GM12878 (cell line): ENCODE data around the gene ZBTB6. TPM values are rescaled to one million over a fixed set of nuclear protein-coding genes. Genes with fewer than 3 reads are reported as not detected.

Source experiments
- ATAC-seq: fragments of 200-7000 bp; cut with Tn5 transposase; 3 replicates; pipeline ENCODE4 v1.9.1; 2020; ENCODE audit warnings: mild to moderate bottlenecking, moderate library complexity
- Bru-seq: library from RNA; stranded (reverse); fragments of 400-500 nt; gene quantifications from one replicate; lab custom pipeline; 2021; lab: Mats Ljungman, UMichigan
- BruChase-seq, 2 experiments: library from RNA; stranded (reverse); fragments of 400-500 nt; gene quantifications; one replicate each; lab custom pipeline; 2021; lab: Mats Ljungman, UMichigan
- BruUV-seq: library from RNA; stranded (reverse); fragments of 400-500 nt; replicated peaks from 2 replicates; lab custom pipeline; 2021; lab: Mats Ljungman, UMichigan
- CTCF ChIA-PET: fragments of 300-600 bp; sonication (Branson Sonifier 250); formaldehyde crosslinking; extraction: SDS; loops from one replicate; lab custom pipeline; 2021; ENCODE audit warnings: inconsistent platforms; lab: Yijun Ruan, JAX
- POLR2A ChIA-PET: fragments of 350-600 bp; formaldehyde crosslinking; extraction: SDS; loops from one replicate; lab custom pipeline; 2021; ENCODE audit warnings: inconsistent platforms; lab: Charles Lee
- RAD21 ChIA-PET: fragments of 300-600 bp; sonication (Branson Sonifier 250); formaldehyde crosslinking; loops from one replicate; lab custom pipeline; 2023; ENCODE audit warnings: antibody characterized with exemption; ENCODE audit not compliant: unreplicated experiment; lab: Charles Lee
- SMC1A ChIA-PET: fragments of 300-600 bp; sonication (Branson Sonifier 250); formaldehyde crosslinking; loops from one replicate; lab custom pipeline; 2023; ENCODE audit not compliant: unreplicated experiment, uncharacterized antibody; lab: Charles Lee
- DNase-seq: peaks from one replicate; pipeline ENCODE4 v3.0.0-alpha.2; 2011; ENCODE audit warnings: low read depth, low spot score
- FAIRE-seq: peaks from 3 replicates; lab custom pipeline; 2011; peaks lifted over from hg19 to GRCh38; lab: Jason Lieb, UNC
- H2AFZ ChIP-seq: 2 replicates; pipeline ENCODE4 v1.6.0; 2011; ENCODE audit warnings: low read depth, low read length, control low read depth; ENCODE audit not compliant: control insufficient read depth
- H3K27ac ChIP-seq: 2 replicates; pipeline ENCODE4 v1.5.1; 2011; ENCODE audit warnings: control low read depth; ENCODE audit not compliant: control insufficient read depth, insufficient read depth
- H3K27me3 ChIP-seq, 2 experiments: replicated peaks in 1 of 2; 2 replicates each; pipeline versions ENCODE4 v1.6.0 to v1.6.1; 2011; ENCODE audit warnings: low read length in 1 of 2; ENCODE audit not compliant: control insufficient read depth in 2 of 2, insufficient read depth in 2 of 2
- H3K36me3 ChIP-seq, 2 experiments: 2 replicates each; pipeline ENCODE4 v1.5.1; 2011; ENCODE audit warnings: low read length in 1 of 2; ENCODE audit not compliant: control insufficient read depth in 2 of 2, insufficient read depth in 2 of 2
- H3K4me1 ChIP-seq: 2 replicates; pipeline ENCODE4 v1.6.1; 2011; ENCODE audit warnings: mild to moderate bottlenecking, low read length, moderate library complexity, mixed read lengths; ENCODE audit not compliant: control insufficient read depth, insufficient read depth
- H3K4me2 ChIP-seq: 2 replicates; pipeline ENCODE4 v1.6.0; 2011; ENCODE audit warnings: control low read depth; ENCODE audit not compliant: control insufficient read depth, insufficient read depth
- H3K4me3 ChIP-seq: fragments of 200-600 bp; sonication (generic); 2 replicates; pipeline ENCODE4 v1.5.1; 2016
- H3K79me2 ChIP-seq: 2 replicates; pipeline ENCODE4 v1.6.0; 2011; ENCODE audit warnings: low read length; ENCODE audit not compliant: control insufficient read depth, insufficient read depth
- H3K9ac ChIP-seq: 2 replicates; pipeline ENCODE4 v1.8.0; 2011; ENCODE audit warnings: low read length, control low read depth, mixed read lengths; ENCODE audit not compliant: control insufficient read depth, insufficient read depth
- H3K9me3 ChIP-seq: replicated peaks from 3 replicates; pipeline ENCODE4 v1.5.1; 2011; ENCODE audit warnings: mild to moderate bottlenecking, low read length; ENCODE audit not compliant: control insufficient read depth, insufficient read depth
- H4K20me1 ChIP-seq: 2 replicates; pipeline ENCODE4 v1.6.0; 2011; ENCODE audit not compliant: control insufficient read depth, insufficient read depth
- CEBPB ChIP-seq, 2 experiments: fragments of 150-350 bp in 1 of 2; IDR thresholded peaks; 2 replicates each; pipeline ENCODE4 v1.6.1; 2012 to 2014; ENCODE audit warnings: low read depth in 2 of 2, low read length in 2 of 2, borderline replicate concordance in 1 of 2, inconsistent platforms in 1 of 2
- EP300 ChIP-seq, 2 experiments: fragments of 150-350 bp in 1 of 2; IDR thresholded peaks; 2 replicates each; pipeline ENCODE4 v1.6.1; 2011 to 2012; ENCODE audit warnings: low read depth in 2 of 2, low read length in 2 of 2, borderline replicate concordance in 1 of 2, improper control_type of control experiment in 1 of 2, inconsistent platforms in 1 of 2; ENCODE audit not compliant: control insufficient read depth in 1 of 2
- FOXM1 ChIP-seq: IDR thresholded peaks from 2 replicates; pipeline ENCODE4 v1.6.1; 2012; ENCODE audit warnings: low read depth, mild to moderate bottlenecking, inconsistent platforms, low read length, moderate library complexity
- RUNX3 ChIP-seq: IDR thresholded peaks from 2 replicates; pipeline ENCODE4 v1.6.1; 2012; ENCODE audit warnings: low read length, inconsistent platforms
- SIX5 ChIP-seq: IDR thresholded peaks from 2 replicates; pipeline ENCODE4 v1.6.1; 2011; ENCODE audit warnings: mild to moderate bottlenecking, low read depth, low read length, moderate library complexity; ENCODE audit not compliant: severe bottlenecking
- SREBF1 ChIP-seq: IDR thresholded peaks from 2 replicates; pipeline ENCODE4 v1.6.1; 2012; ENCODE audit warnings: mild to moderate bottlenecking, low read length
- USF2 ChIP-seq: IDR thresholded peaks from 2 replicates; pipeline ENCODE4 v1.6.1; 2011; ENCODE audit warnings: low read depth, low read length, improper control_type of control experiment, borderline replicate concordance
- WGBS: methylation state at CpG from one replicate; pipeline ENCODE4 v1.1.6; 2016; ENCODE audit warnings: low lambda C conversion rate; ENCODE audit not compliant: insufficient replicate concordance, insufficient coverage; ENCODE audit errors: missing lambda C conversion rate; 5-methylcytosine and 5-hydroxymethylcytosine counted together
- in situ Hi-C: fragments of 300-500 bp; cut with MboI; formaldehyde crosslinking; loops from 9 replicates; pipeline ENCODE4 v1.14.3; 2018; ENCODE audit warnings: mixed read lengths
- intact Hi-C: fragments of 100-400 bp; cut with micrococcal nuclease; formaldehyde crosslinking; loops from one replicate; pipeline ENCODE4 v1.14.2; 2022; ENCODE audit not compliant: unreplicated experiment
- long read RNA-seq, 2 experiments: library from polyadenylated mRNA; unstranded; transcript quantifications; one replicate each; pipeline ENCODE4 v2.0.0, GENCODE V29; 2019 to 2020
- polyA minus RNA-seq, 3 experiments: library from RNA; depleted of rRNA, polyadenylated mRNA; stranded (reverse); fragments of >200 nt; gene quantifications; 2 replicates each; pipeline ENCODE4 v1.2.3, GENCODE V29; 2011
- polyA plus RNA-seq, 11 experiments: library from polyadenylated mRNA; depleted of rRNA in 4 of 11; unstranded in 6 of 11; stranded (reverse) in 5 of 11; fragments of >200 nt; fragmentation: Nextera tagmentation in 4 of 11; fragmentation: Illumina TruSeq in 1 of 11; extraction: Ambion mirVana in 4 of 11; extraction: Trizol in 1 of 11; gene quantifications; 1 replicate in 1 of 11; 2 replicates in 10 of 11; pipeline versions ENCODE4 v1.2.1 to v1.2.3, GENCODE V29; 2011 to 2016; ENCODE audit warnings: inconsistent platforms in 2 of 11, missing spikeins in 2 of 11, low read depth in 1 of 11
- total RNA-seq, 4 experiments: library from RNA; depleted of rRNA in 3 of 4; stranded (reverse); fragments of >200 nt in 3 of 4; fragmentation: Illumina TruSeq in 1 of 4; extraction: Trizol in 1 of 4; gene quantifications; 2 replicates each; pipeline versions ENCODE4 v1.2.1 to v1.2.3, GENCODE V29; 2013 to 2021
- TF ChIP-seq, protein P1 (sequence below): fragments of 450-650 bp; IDR thresholded peaks from 2 replicates; pipeline ENCODE4 v1.6.1; 2017; ENCODE audit warnings: mild to moderate bottlenecking, low read depth, inconsistent platforms; ENCODE audit not compliant: poor library complexity, severe bottlenecking

ZBTB6 gene, protein sequence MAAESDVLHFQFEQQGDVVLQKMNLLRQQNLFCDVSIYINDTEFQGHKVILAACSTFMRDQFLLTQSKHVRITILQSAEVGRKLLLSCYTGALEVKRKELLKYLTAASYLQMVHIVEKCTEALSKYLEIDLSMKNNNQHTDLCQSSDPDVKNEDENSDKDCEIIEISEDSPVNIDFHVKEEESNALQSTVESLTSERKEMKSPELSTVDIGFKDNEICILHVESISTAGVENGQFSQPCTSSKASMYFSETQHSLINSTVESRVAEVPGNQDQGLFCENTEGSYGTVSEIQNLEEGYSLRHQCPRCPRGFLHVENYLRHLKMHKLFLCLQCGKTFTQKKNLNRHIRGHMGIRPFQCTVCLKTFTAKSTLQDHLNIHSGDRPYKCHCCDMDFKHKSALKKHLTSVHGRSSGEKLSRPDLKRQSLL
- 16.5 and 17.2 TPM in 2 replicates for total RNA-seq (2013; cell fraction: nucleolus; rRNA removed)
- total RNA-seq (2014; rRNA removed) (9.5 and 11.2 TPM in 2 replicates), total RNA-seq (2014; rRNA removed; fragmentation: Illumina TruSeq; extraction: Trizol) (9.9 and 10.4 TPM in 2 replicates), total RNA-seq (2021) (7.3 and 7.9 TPM in 2 replicates), polyA plus RNA-seq (2011; rRNA removed) (11.5 and 16.8 TPM in 2 replicates), polyA plus RNA-seq (2014; fragmentation: Illumina TruSeq; extraction: Trizol) (9.5 and 13.3 TPM in 2 replicates), polyA plus RNA-seq (2014; fragmentation: Nextera tagmentation; extraction: Ambion mirVana) (1 to 10 TPM; 1.7 to 3.0 TPM), polyA plus RNA-seq (2014; rRNA removed) (4.0 and 5.1 TPM in 2 replicates), polyA plus RNA-seq (2016; fragmentation: Nextera tagmentation; extraction: Ambion mirVana) (1 to 10 TPM; 6.4 to 6.8 TPM), polyA minus RNA-seq (2011; rRNA and poly(A)+ RNA removed) (9.7 and 13.4 TPM in 2 replicates), Bru-seq, nascent RNA (percentile 91 among the genes with signal in this experiment), BruChase-seq, experiment 1, labeled RNA remaining after a 6-hour chase (percentile 73 among the genes with signal in this experiment), BruChase-seq, experiment 2, labeled RNA remaining after a 2-hour chase (percentile 94 among the genes with signal in this experiment)
- polyA plus RNA-seq (2011; ENCODE audit: low read depth), result 1.7 TPM
- polyA plus RNA-seq (2011; cell fraction: cytosol; rRNA removed), result 3.4 and 3.8 TPM in 2 replicates
- polyA plus RNA-seq (2011; cell fraction: nucleus; rRNA removed), result 3.4 and 3.7 TPM in 2 replicates
- 3.2 and 5.1 TPM in 2 replicates for polyA plus RNA-seq (2012)
- polyA minus RNA-seq (2011; cell fraction: cytosol; rRNA and poly(A)+ RNA removed), result 2.9 and 4.5 TPM in 2 replicates
- polyA minus RNA-seq (2011; cell fraction: nucleus; rRNA and poly(A)+ RNA removed), result 8.8 and 10.6 TPM in 2 replicates
- long read RNA-seq, experiment 1, full-length matches to known transcripts, result 3 of 3 reads
- long read RNA-seq, experiment 1, partial matches to known transcripts, result 0 of 3 reads
- long read RNA-seq, experiment 1, other reads (novel, unspliced or antisense), result 0 of 3 reads
- long read RNA-seq, experiment 2, full-length matches to known transcripts, result 6 of 12 reads
- long read RNA-seq, experiment 2, partial matches to known transcripts, result 1 of 12 reads
- long read RNA-seq, experiment 2, other reads (novel, unspliced or antisense), result 5 of 12 reads

DNA sequence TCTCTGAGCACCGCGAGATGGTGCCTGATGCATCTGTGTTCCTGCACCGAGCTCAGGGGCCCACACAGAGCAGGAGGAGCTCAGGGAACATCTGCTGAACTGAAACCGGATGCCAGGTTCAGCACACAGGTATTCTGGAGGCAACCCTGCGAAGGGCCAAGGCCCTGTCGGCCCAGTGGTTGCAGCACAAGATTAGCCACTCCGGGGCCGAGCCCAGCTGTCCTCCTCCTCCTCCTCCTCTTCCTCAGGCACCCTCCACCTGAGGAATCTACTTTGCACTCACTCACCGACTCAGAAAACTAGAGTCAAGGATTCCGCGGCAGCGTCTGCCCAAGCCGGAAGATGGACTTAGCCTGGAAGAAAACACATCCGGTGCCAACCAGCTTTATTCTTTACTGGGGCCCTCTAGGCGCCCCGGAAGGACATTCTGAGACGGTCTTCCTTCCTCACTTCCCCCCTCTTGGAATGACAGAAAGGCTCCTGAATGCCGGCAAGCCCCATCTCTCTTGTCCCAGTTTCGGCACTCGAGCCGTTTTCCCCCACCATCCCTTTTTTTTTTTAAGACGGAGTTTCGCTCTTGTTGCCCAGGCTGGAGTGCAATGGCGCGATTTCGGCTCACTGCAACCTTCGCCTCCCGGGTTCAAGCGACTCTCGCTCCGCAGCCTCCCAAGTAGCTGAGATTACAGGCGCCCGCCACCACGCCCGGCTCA, at the start of gene ZBTB6:
Gene ZBTB6 (minus strand): TSS at position 360 of the 710 bp plus-strand sequence. CDS start 1,251 bp downstream, outside the sequence.
- peak within 1 kb of the TSS; percentile 91 for H3K4me2 ChIP-seq
- DNase-seq (peak; percentile 84), ATAC-seq (peak; percentile 98), FAIRE-seq (peak; percentile 96)
- no peaks in the 10 kb centered on the region for H3K27me3 ChIP-seq
- H3K9ac ChIP-seq, result peak within 1 kb of the TSS; percentile 73
- H2AFZ ChIP-seq, result peak within 1 kb of the TSS; percentile 72
- ChIA-PET RAD21 (interaction anchor here (0.5 to 2.7 kb wide), 15 partner anchors 10 to 1354 kb away, joined by 3 to 22 read pairs (median 4); partner anchors contain the start of genes PDCL, RABGAP1 and ZBTB26), CTCF (interaction anchor here (0.7 to 2.0 kb wide), 17 partner anchors 11 to 472 kb away, joined by 3 to 17 read pairs (median 4); partner anchors contain the start of genes RABGAP1 and ZBTB26), POLR2A (interaction anchor here (0.6 to 3.3 kb wide), 13 partner anchors 10 to 648 kb away, joined by 3 to 45 read pairs (median 6); partner anchors contain the start of genes MRRF, RABGAP1, RBM18 and RC3H2), SMC1A (interaction anchor here (0.6 to 3.5 kb wide), 11 partner anchors 10 to 163 kb away, joined by 3 to 25 read pairs (median 7); partner anchors contain the start of genes RABGAP1, RC3H2 and ZBTB26)
- H3K36me3 ChIP-seq, result peaks cover 0 to 10% of the 10 kb centered on the region in 2 experiments; a peak in 3 of 4 replicates
- H3K79me2 ChIP-seq, result peaks cover 21% of the 10 kb centered on the region
- 1% methylated on average over 33 of the region's 35 CpGs for WGBS
- peaks cover 4% of the 10 kb centered on the region; the same call in 1 of the 2 replicates for H3K4me1 ChIP-seq
- H3K4me3 ChIP-seq, result peak within 1 kb of the TSS; percentile 78
- BruUV-seq, result no TSS peak
- intact Hi-C loops, result loop anchor here (1.0 to 5.0 kb wide), 3 partner anchors 8 to 79 kb away; partner anchors contain the start of genes RC3H2 and ZBTB26
- in situ Hi-C loops, result loop anchor here (25.0 kb wide), 1 partner anchor 1949 kb away; the partner anchor contains the start of genes ARPC5L, RPL35 and WDR38
- no peaks in the 10 kb centered on the region for H4K20me1 ChIP-seq
- H3K27ac ChIP-seq, result peak within 1 kb of the TSS; percentile 87
- H3K9me3 ChIP-seq, result no peaks in the 10 kb centered on the region
- TF ChIP-seq CEBPB (IDR thresholded peaks at IDR 0.05; ENCODE audit: borderline replicate concordance in 1 of 2, low read depth in 2 of 2, low read length in 2 of 2), result no peak
- peak; percentile 38; the same call in 1 of the 2 replicates for TF ChIP-seq FOXM1
- no peak for TF ChIP-seq EP300 (IDR thresholded peaks at IDR 0.05; ENCODE audit: borderline replicate concordance in 1 of 2, control insufficient read depth in 1 of 2, low read depth in 2 of 2, low read length in 2 of 2)
- peak; percentile 43 for TF ChIP-seq SIX5
- TF ChIP-seq SREBF1, result no peak
- no peak; the same call in 1 of the 2 replicates for TF ChIP-seq USF2
- TF ChIP-seq, protein P1, sequence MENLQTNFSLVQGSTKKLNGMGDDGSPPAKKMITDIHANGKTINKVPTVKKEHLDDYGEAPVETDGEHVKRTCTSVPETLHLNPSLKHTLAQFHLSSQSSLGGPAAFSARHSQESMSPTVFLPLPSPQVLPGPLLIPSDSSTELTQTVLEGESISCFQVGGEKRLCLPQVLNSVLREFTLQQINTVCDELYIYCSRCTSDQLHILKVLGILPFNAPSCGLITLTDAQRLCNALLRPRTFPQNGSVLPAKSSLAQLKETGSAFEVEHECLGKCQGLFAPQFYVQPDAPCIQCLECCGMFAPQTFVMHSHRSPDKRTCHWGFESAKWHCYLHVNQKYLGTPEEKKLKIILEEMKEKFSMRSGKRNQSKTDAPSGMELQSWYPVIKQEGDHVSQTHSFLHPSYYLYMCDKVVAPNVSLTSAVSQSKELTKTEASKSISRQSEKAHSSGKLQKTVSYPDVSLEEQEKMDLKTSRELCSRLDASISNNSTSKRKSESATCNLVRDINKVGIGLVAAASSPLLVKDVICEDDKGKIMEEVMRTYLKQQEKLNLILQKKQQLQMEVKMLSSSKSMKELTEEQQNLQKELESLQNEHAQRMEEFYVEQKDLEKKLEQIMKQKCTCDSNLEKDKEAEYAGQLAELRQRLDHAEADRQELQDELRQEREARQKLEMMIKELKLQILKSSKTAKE, result no peak
- peak; percentile 47; the same call in 1 of the 2 replicates for TF ChIP-seq RUNX3
